HepG2 (cell line): ENCODE results near the gene PAM16. TPM values are rescaled to one million over a fixed set of nuclear protein-coding genes. Genes with fewer than 3 reads are reported as not detected.

ENCODE experiments used
- AFF4 ChIP-seq: sonication (generic); formaldehyde crosslinking; IDR thresholded peaks from 2 replicates; pipeline ENCODE4 v1.4.0; 2020; ENCODE audit warnings: missing genetic modification reagents
- ARNT ChIP-seq: fragments of 450-650 bp; IDR thresholded peaks from 2 replicates; pipeline ENCODE4 v1.6.1; 2017
- ATF5 ChIP-seq: sonication (generic); formaldehyde crosslinking; IDR thresholded peaks from 2 replicates; pipeline ENCODE4 v1.4.0; 2020; ENCODE audit warnings: mild to moderate bottlenecking, low read depth, missing genetic modification reagents
- ATM ChIP-seq: fragments of 450-650 bp; IDR thresholded peaks from 2 replicates; pipeline ENCODE4 v1.7.1; 2017; ENCODE audit warnings: mild to moderate bottlenecking, borderline replicate concordance
- CC2D1A ChIP-seq: sonication (generic); formaldehyde crosslinking; IDR thresholded peaks from 2 replicates; pipeline ENCODE4 v1.8.1; 2023; ENCODE audit warnings: mild to moderate bottlenecking, missing genetic modification reagents
- JUN ChIP-seq: sonication (generic); formaldehyde crosslinking; IDR thresholded peaks from 2 replicates; pipeline ENCODE4 v1.4.0; 2020; ENCODE audit warnings: mild to moderate bottlenecking, missing genetic modification reagents
- KLF13 ChIP-seq: sonication (generic); formaldehyde crosslinking; IDR thresholded peaks from 2 replicates; pipeline ENCODE4 v1.4.0; 2020; ENCODE audit warnings: mild to moderate bottlenecking, missing genetic modification reagents
- KMT2A ChIP-seq: sonication (generic); formaldehyde crosslinking; IDR thresholded peaks from 2 replicates; pipeline ENCODE4 v1.4.0; 2020; ENCODE audit warnings: missing genetic modification reagents
- LBX2 ChIP-seq: sonication (generic); formaldehyde crosslinking; IDR thresholded peaks from 2 replicates; pipeline ENCODE4 v1.5.0; 2020; ENCODE audit warnings: missing genetic modification reagents, mild to moderate bottlenecking, borderline replicate concordance
- MED13 ChIP-seq: sonication (generic); formaldehyde crosslinking; IDR thresholded peaks from 2 replicates; pipeline ENCODE4 v1.5.0; 2020; ENCODE audit warnings: missing genetic modification reagents
- MLXIP ChIP-seq: sonication (generic); formaldehyde crosslinking; IDR thresholded peaks from 2 replicates; pipeline ENCODE4 v1.9.0; 2021; ENCODE audit warnings: missing genetic modification reagents, borderline replicate concordance
- NFE2L2 ChIP-seq: fragments of 150-350 bp; IDR thresholded peaks from 2 replicates; pipeline ENCODE4 v1.6.1; 2014; ENCODE audit warnings: low read length
- PHF5A ChIP-seq: IDR thresholded peaks from one replicate; pipeline ENCODE4 v1.6.1; 2018; ENCODE audit warnings: low read depth, missing genetic modification reagents; ENCODE audit not compliant: unreplicated experiment
- PITX1 ChIP-seq: sonication (generic); formaldehyde crosslinking; IDR thresholded peaks from 2 replicates; pipeline ENCODE4 v1.5.1; 2020; ENCODE audit warnings: mild to moderate bottlenecking, missing genetic modification reagents
- POGZ ChIP-seq: sonication (generic); formaldehyde crosslinking; IDR thresholded peaks from 2 replicates; pipeline ENCODE4 v1.4.0; 2020; ENCODE audit warnings: mild to moderate bottlenecking, missing genetic modification reagents
- SYNCRIP ChIP-seq: fragments of 200-400 bp; formaldehyde crosslinking; IDR thresholded peaks from 2 replicates; pipeline ENCODE4 v1.6.1; 2018; ENCODE audit warnings: mild to moderate bottlenecking, low read depth, low read length; ENCODE audit not compliant: insufficient read depth
- ZNF17 ChIP-seq: sonication (generic); formaldehyde crosslinking; IDR thresholded peaks from 2 replicates; pipeline ENCODE4 v1.5.0; 2020; ENCODE audit warnings: mild to moderate bottlenecking, missing genetic modification reagents
- ZNF205 ChIP-seq: IDR thresholded peaks from 2 replicates; pipeline ENCODE4 v1.6.1; 2018; ENCODE audit warnings: missing biosample characterization, missing genetic modification reagents
- ZNF292 ChIP-seq: sonication (generic); formaldehyde crosslinking; IDR thresholded peaks from 2 replicates; pipeline ENCODE4 v1.8.1; 2022; ENCODE audit warnings: mild to moderate bottlenecking, low read depth, missing genetic modification reagents, borderline replicate concordance
- ZNF362 ChIP-seq: sonication (generic); formaldehyde crosslinking; IDR thresholded peaks from 2 replicates; pipeline ENCODE4 v1.4.0; 2020; ENCODE audit warnings: missing genetic modification reagents, mild to moderate bottlenecking, borderline replicate concordance
- ZNF432 ChIP-seq: sonication (generic); formaldehyde crosslinking; IDR thresholded peaks from 2 replicates; pipeline ENCODE4 v1.5.0; 2020; ENCODE audit warnings: missing genetic modification reagents, mild to moderate bottlenecking, borderline replicate concordance
- ZNF577 ChIP-seq: sonication (generic); formaldehyde crosslinking; IDR thresholded peaks from 2 replicates; pipeline ENCODE4 v1.4.0; 2020; ENCODE audit warnings: mild to moderate bottlenecking, low read depth, missing genetic modification reagents, borderline replicate concordance
- polyA plus RNA-seq, 8 experiments: library from polyadenylated mRNA; depleted of rRNA in 3 of 8; stranded (reverse) in 7 of 8; unstranded in 1 of 8; fragments of >200 nt; fragmentation: Illumina TruSeq in 4 of 8; extraction: Trizol in 4 of 8; gene quantifications; 2 replicates each; pipeline versions ENCODE4 v1.2.1 to v1.2.3, GENCODE V29; 2011 to 2016; ENCODE audit warnings: low read depth in 4 of 8, missing spikeins in 1 of 8, mixed read lengths in 1 of 8; ENCODE audit not compliant: insufficient read depth in 1 of 8
- total RNA-seq, 5 experiments: library from RNA; depleted of rRNA; stranded (reverse); fragments of >200 nt; fragmentation: Illumina TruSeq; extraction: Trizol; gene quantifications; 2 replicates each; pipeline ENCODE4 v1.2.3, GENCODE V29; 2016; ENCODE audit warnings: low read depth in 1 of 5

The PAM16 gene
- total and polyA plus RNA-seq, 2 of the 13 experiments (the other 11 are each of a cell fraction or from before 2014, with no cell fraction given), result 51.5 to 51.8 TPM

GRCh38 chr16:4328046-4328781 lies 22.9 kb downstream of the PAM16 start (continued):
- TF ChIP-seq ZNF362 (CRISPR knock-in tag) (no peak), JUN (CRISPR knock-in tag) (no peak), MLXIP (CRISPR knock-in tag) (no peak), ZNF17 (CRISPR knock-in tag) (no peak), PHF5A (CRISPR knock-in tag) (peak; percentile 71), KMT2A (CRISPR knock-in tag) (no peak), ZNF205 (CRISPR knock-in tag) (no peak), ATM (no peak), SYNCRIP (no peak), AFF4 (CRISPR knock-in tag) (no peak), KLF13 (CRISPR knock-in tag) (no peak), CC2D1A (0 out of 2 replicates have a peak, but pooled peaks have one; percentile 76), PITX1 (CRISPR knock-in tag) (peak; percentile 91), POGZ (CRISPR knock-in tag) (peak; percentile 69), NFE2L2 (no peak), ZNF432 (no peak), ZNF577 (no peak), MED13 (CRISPR knock-in tag) (no peak), ATF5 (CRISPR knock-in tag) (no peak), ARNT (no peak), ZNF292 (CRISPR knock-in tag) (peak; percentile 45; the same call in 1 of the 2 replicates), LBX2 (CRISPR knock-in tag) (no peak)
